SK-N-SH (cell line): Measurements from ENCODE around the gene ZNF777. TPM values are rescaled to one million over a fixed set of nuclear protein-coding genes. Genes with fewer than 3 reads are reported as not detected.
"Not testable (repeated sequence)": the region's sequence is repeated elsewhere in the genome, so short reads cannot be mapped to it uniquely, and the experiment has no call there.

Source experiments
- CTCF ChIA-PET: fragments of 300-600, 350-600 bp; formaldehyde crosslinking; extraction: SDS; loops from one replicate; lab custom pipeline; 2021; lab: Yijun Ruan, JAX
- POLR2A ChIA-PET: fragments of 350-600 bp; sonication (Branson Sonifier 250); formaldehyde crosslinking; extraction: SDS; loops from one replicate; lab custom pipeline; 2020; ENCODE audit warnings: antibody characterized with exemption, inconsistent platforms; lab: Yijun Ruan, JAX
- DNase-seq: peaks from one replicate; pipeline ENCODE4 v3.0.0; 2012
- H2AFZ ChIP-seq: fragments of 200-600 bp; sonication (generic); 2 replicates; pipeline ENCODE4 v1.8.1; 2016; ENCODE audit warnings: antibody characterized with exemption, mild to moderate bottlenecking, low read depth
- H3F3A ChIP-seq: fragments of 200-600 bp; sonication (generic); replicated peaks from 2 replicates; pipeline ENCODE3; 2016; ENCODE audit warnings: antibody characterized with exemption, mild to moderate bottlenecking; ENCODE audit not compliant: insufficient read depth
- H3K27ac ChIP-seq, 2 experiments: fragments of 200-500 bp in 1 of 2; fragments of 200-600 bp in 1 of 2; sonication (Bioruptor generic) in 1 of 2; sonication (generic), shearing (Covaris generic) in 1 of 2; 2 replicates each; pipeline versions ENCODE4 v1.5.1 to v1.6.1; 2014 to 2016; ENCODE audit warnings: low read depth in 2 of 2, inconsistent platforms in 1 of 2, low read length in 1 of 2, mild to moderate bottlenecking in 1 of 2, mixed read lengths in 1 of 2
- H3K27me3 ChIP-seq: fragments of 200-600 bp; sonication (generic), shearing (Covaris generic); 2 replicates; pipeline ENCODE4 v1.6.1; 2016; ENCODE audit warnings: mixed run types; ENCODE audit not compliant: insufficient read depth
- H3K36me3 ChIP-seq, 2 experiments: fragments of 200-500 bp in 1 of 2; fragments of 200-600 bp in 1 of 2; sonication (Bioruptor generic) in 1 of 2; sonication (generic) in 1 of 2; replicated peaks in 1 of 2; 2 replicates each; pipeline versions ENCODE3 to v1.5.1; 2014 to 2016; ENCODE audit warnings: low read length in 1 of 2, mild to moderate bottlenecking in 1 of 2; ENCODE audit not compliant: insufficient read depth in 2 of 2, control insufficient read depth in 1 of 2
- H3K4me1 ChIP-seq, 2 experiments: fragments of 200-500 bp in 1 of 2; fragments of 200-600 bp in 1 of 2; sonication (Bioruptor generic) in 1 of 2; sonication (generic), shearing (Covaris generic) in 1 of 2; 2 replicates each; pipeline versions ENCODE4 v1.5.1 to v1.6.1; 2014 to 2016; ENCODE audit warnings: low read depth in 1 of 2, low read length in 1 of 2, mixed run types in 1 of 2; ENCODE audit not compliant: insufficient read depth in 2 of 2, control insufficient read depth in 1 of 2
- H3K4me2 ChIP-seq: fragments of 200-600 bp; sonication (generic), shearing (Covaris generic); 2 replicates; pipeline ENCODE4 v1.6.1; 2017; ENCODE audit warnings: mixed run types
- H3K4me3 ChIP-seq, 2 experiments: fragments of 200-500 bp in 1 of 2; fragments of 200-600 bp in 1 of 2; sonication (Bioruptor generic) in 1 of 2; sonication (generic), shearing (Covaris generic) in 1 of 2; 2 replicates each; pipeline versions ENCODE4 v1.5.1 to v1.8.1; 2014 to 2016; ENCODE audit warnings: low read depth in 2 of 2, inconsistent platforms in 1 of 2, low read length in 1 of 2, mild to moderate bottlenecking in 1 of 2, mixed read lengths in 1 of 2, moderate library complexity in 1 of 2
- H3K79me2 ChIP-seq: fragments of 200-600 bp; sonication (generic); 2 replicates; pipeline ENCODE4 v1.8.1; 2017; ENCODE audit warnings: mild to moderate bottlenecking; ENCODE audit not compliant: insufficient read depth
- H3K9ac ChIP-seq: fragments of 200-600 bp; sonication (generic); 2 replicates; pipeline ENCODE4 v1.6.1; 2017; ENCODE audit warnings: mixed run types
- H3K9me2 ChIP-seq: fragments of 200-600 bp; sonication (generic); 2 replicates; pipeline ENCODE4 v1.6.1; 2017; ENCODE audit warnings: mixed run types
- H3K9me3 ChIP-seq: fragments of 200-600 bp; sonication (generic); 2 replicates; pipeline ENCODE4 v1.6.1; 2017; ENCODE audit warnings: mixed run types, mild to moderate bottlenecking, moderate library complexity
- H4K20me1 ChIP-seq: fragments of 200-600 bp; sonication (generic); 2 replicates; pipeline ENCODE4 v1.6.1; 2017; ENCODE audit warnings: mild to moderate bottlenecking, mixed run types; ENCODE audit not compliant: insufficient read depth
- CHD2 ChIP-seq: fragments of 150-350 bp; IDR thresholded peaks from 2 replicates; pipeline ENCODE4 v1.6.1; 2018; ENCODE audit warnings: low read length; ENCODE audit not compliant: partially characterized antibody
- CTCF ChIP-seq: fragments of 200-600 bp; sonication (generic); IDR thresholded peaks from 2 replicates; pipeline ENCODE4 v1.6.1; 2017; ENCODE audit warnings: antibody characterized with exemption, mild to moderate bottlenecking, moderate library complexity
- ELF1 ChIP-seq: IDR thresholded peaks from 2 replicates; pipeline ENCODE4 v1.4.0; 2012
- FOXJ3 ChIP-seq: sonication (generic); formaldehyde crosslinking; IDR thresholded peaks from 2 replicates; pipeline ENCODE4 v1.5.1; 2020; ENCODE audit warnings: mild to moderate bottlenecking, missing genetic modification reagents
- FOXM1 ChIP-seq: IDR thresholded peaks from 2 replicates; pipeline ENCODE4 v1.4.0; 2012; ENCODE audit warnings: low read depth, mild to moderate bottlenecking
- GABPA ChIP-seq: IDR thresholded peaks from 2 replicates; pipeline ENCODE4 v1.4.0; 2012; ENCODE audit warnings: low read depth, mild to moderate bottlenecking
- JUND ChIP-seq: IDR thresholded peaks from 2 replicates; pipeline ENCODE4 v1.4.0; 2012
- MXI1 ChIP-seq: IDR thresholded peaks from 2 replicates; pipeline ENCODE4 v1.6.1; 2012; ENCODE audit warnings: mild to moderate bottlenecking, low read depth, low read length, improper control_type of control experiment
- NFIC ChIP-seq: IDR thresholded peaks from 2 replicates; pipeline ENCODE4 v1.4.0; 2012; ENCODE audit warnings: borderline replicate concordance
- RAD21 ChIP-seq: IDR thresholded peaks from 2 replicates; pipeline ENCODE4 v1.6.1; 2012; ENCODE audit warnings: mild to moderate bottlenecking, low read length
- RXRA ChIP-seq: IDR thresholded peaks from 2 replicates; pipeline ENCODE4 v1.4.0; 2012; ENCODE audit warnings: low read depth, mild to moderate bottlenecking, borderline replicate concordance
- TCF12 ChIP-seq: IDR thresholded peaks from 2 replicates; pipeline ENCODE4 v1.4.0; 2012
- TEAD4 ChIP-seq: IDR thresholded peaks from 2 replicates; pipeline ENCODE4 v1.4.0; 2012; ENCODE audit warnings: mild to moderate bottlenecking, borderline replicate concordance; ENCODE audit not compliant: insufficient read depth
- USF1 ChIP-seq: IDR thresholded peaks from 2 replicates; pipeline ENCODE4 v1.4.0; 2012; ENCODE audit warnings: low read depth, borderline replicate concordance
- YY1 ChIP-seq: IDR thresholded peaks from 2 replicates; pipeline ENCODE4 v1.4.0; 2012; ENCODE audit warnings: low read depth, mild to moderate bottlenecking
- WGBS: methylation state at CpG from one replicate; pipeline ENCODE4 v1.1.6; 2017; ENCODE audit warnings: low lambda C conversion rate; 5-methylcytosine and 5-hydroxymethylcytosine counted together
- polyA plus RNA-seq, 3 experiments: library from polyadenylated mRNA; depleted of rRNA; stranded (reverse); fragments of >200 nt; gene quantifications; 2 replicates each; pipeline ENCODE4 v1.2.3, GENCODE V29; 2012
- TF ChIP-seq, protein P1 (sequence below): IDR thresholded peaks from 2 replicates; pipeline ENCODE4 v1.4.0; 2012; ENCODE audit warnings: low read depth, borderline replicate concordance

ZNF777 gene
- polyA plus RNA-seq, 1 of the 3 experiments (the other 2 are of a cell fraction), result 6.2 TPM

DNA sequence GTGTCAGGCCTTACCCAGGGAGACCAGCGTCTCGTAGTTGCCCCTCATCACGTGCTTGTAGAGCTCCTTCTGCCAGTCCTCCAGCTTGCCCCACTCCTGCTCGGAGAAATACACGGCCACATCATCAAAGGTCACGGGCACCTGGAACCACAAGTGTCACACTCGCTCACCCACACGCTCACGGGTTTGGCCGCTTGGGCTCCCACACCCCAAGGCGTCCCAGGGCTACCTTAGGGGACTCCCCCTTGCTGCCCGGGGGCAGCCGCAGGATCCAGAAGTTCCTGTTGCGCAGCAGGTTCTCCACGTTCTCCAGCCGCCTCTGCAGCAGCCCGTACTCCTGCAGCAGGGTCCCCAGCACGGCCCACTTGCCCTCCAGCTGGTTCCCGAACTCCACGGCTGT lies 33.1 kb upstream of the ZNF777 start:
- H3K9me3 ChIP-seq, H3K9me2 ChIP-seq, H3F3A ChIP-seq, H3K27me3 ChIP-seq, H3K27ac ChIP-seq, POLR2A ChIA-PET, DNase-seq, H2AFZ ChIP-seq, H3K9ac ChIP-seq, H3K4me2 ChIP-seq, H3K4me3 ChIP-seq: not testable (repeated sequence)
- 95% methylated on average over 19 of the region's 20 CpGs for WGBS
- Histone ChIP-seq H4K20me1 (peaks cover 18% of the 10 kb centered on the region), H3K79me2 (peaks cover 27% of the 10 kb centered on the region), H3K36me3 (peaks cover 26 to 48% of the 10 kb centered on the region in 2 experiments), H3K4me1 (peaks cover 10 to 12% of the 10 kb centered on the region in 2 experiments)
- CTCF ChIA-PET, result interaction anchor here (0.6 kb wide), 1 partner anchor 367 kb away, joined by 3 read pairs; no protein-coding TSS in a partner anchor

DNA sequence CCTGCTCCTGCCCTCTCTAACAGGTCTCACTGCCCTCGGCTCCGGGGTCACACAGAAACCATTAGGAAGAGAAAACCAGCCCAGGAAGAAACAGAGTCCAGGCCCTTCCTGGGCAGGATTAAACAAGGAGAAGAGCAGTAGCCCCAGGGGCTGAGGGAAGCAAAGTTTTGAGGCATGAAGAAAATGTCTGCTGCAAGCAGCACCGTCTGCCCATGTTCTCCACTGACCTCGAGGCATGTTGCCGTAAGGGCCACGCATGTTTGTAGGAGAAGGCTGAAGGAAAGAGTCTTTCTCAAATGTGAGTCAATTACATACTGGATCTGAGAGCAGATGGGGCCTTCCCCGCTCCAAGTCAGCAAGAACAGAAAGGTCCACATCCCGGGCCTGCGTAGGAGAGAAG lies 32.5 kb upstream of the ZNF777 start:
- WGBS, result 92% methylated on average over 9 of the region's 9 CpGs
- peaks cover 18% of the 10 kb centered on the region for H4K20me1 ChIP-seq
- POLR2A ChIA-PET, result no interaction called here
- peaks cover 29 to 53% of the 10 kb centered on the region in 2 experiments for H3K36me3 ChIP-seq
- H3K4me3 ChIP-seq, result no peak overlapping the region
- no peaks in the 10 kb centered on the region for H3K27me3 ChIP-seq
- H3K9ac ChIP-seq, result no peak overlapping the region
- H3K79me2 ChIP-seq, result peaks cover 27% of the 10 kb centered on the region
- H3K27ac ChIP-seq, result no peak overlapping the region
- peaks cover 5% of the 10 kb centered on the region for H3F3A ChIP-seq
- no peaks in the 10 kb centered on the region for H3K9me2 ChIP-seq
- no peak for DNase-seq
- no peaks in the 10 kb centered on the region for H3K9me3 ChIP-seq
- TF ChIP-seq TCF12 (no peak), CTCF (no peak), RXRA (no peak), NFIC (no peak), FOXJ3 (CRISPR knock-in tag) (no peak), MXI1 (no peak), USF1 (no peak), GABPA (no peak), TEAD4 (no peak), YY1 (no peak), JUND (no peak), ELF1 (no peak), FOXM1 (no peak), RAD21 (no peak), CHD2 (no peak)
- TF ChIP-seq, protein P1, sequence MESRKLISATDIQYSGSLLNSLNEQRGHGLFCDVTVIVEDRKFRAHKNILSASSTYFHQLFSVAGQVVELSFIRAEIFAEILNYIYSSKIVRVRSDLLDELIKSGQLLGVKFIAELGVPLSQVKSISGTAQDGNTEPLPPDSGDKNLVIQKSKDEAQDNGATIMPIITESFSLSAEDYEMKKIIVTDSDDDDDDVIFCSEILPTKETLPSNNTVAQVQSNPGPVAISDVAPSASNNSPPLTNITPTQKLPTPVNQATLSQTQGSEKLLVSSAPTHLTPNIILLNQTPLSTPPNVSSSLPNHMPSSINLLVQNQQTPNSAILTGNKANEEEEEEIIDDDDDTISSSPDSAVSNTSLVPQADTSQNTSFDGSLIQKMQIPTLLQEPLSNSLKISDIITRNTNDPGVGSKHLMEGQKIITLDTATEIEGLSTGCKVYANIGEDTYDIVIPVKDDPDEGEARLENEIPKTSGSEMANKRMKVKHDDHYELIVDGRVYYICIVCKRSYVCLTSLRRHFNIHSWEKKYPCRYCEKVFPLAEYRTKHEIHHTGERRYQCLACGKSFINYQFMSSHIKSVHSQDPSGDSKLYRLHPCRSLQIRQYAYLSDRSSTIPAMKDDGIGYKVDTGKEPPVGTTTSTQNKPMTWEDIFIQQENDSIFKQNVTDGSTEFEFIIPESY, result no peak
- H3K4me1 ChIP-seq, result peaks cover 10 to 12% of the 10 kb centered on the region in 2 experiments
- H3K4me2 ChIP-seq, result no peak overlapping the region
- CTCF ChIA-PET, result interaction anchor here (0.6 kb wide), 1 partner anchor 367 kb away, joined by 3 read pairs; no protein-coding TSS in a partner anchor
- no peak overlapping the region for H2AFZ ChIP-seq
